Measurements from ENCODE around the gene LRPAP1.
A peak's percentile ranks its signal among the peaks of the same experiment; 100 is the strongest.

LRPAP1 gene

GRCh38 chr4:3485011-3485791 is 47.0 kb downstream of the LRPAP1 start:
- DNase-seq (ENCODE audit: low spot score), result no peak

GRCh38 chr4:3484057-3484973 is 47.9 kb downstream of the LRPAP1 start:
- DNase-seq (ENCODE audit: low spot score), result no peak

GRCh38 chr4:3483471-3483921 is 48.7 kb downstream of the LRPAP1 start:
- no peak for DNase-seq (ENCODE audit: low spot score)

- DNase-seq (ENCODE audit: low spot score), result no peak
Measured at GRCh38 chr4:3482707-3483106, 49.5 kb downstream of the LRPAP1 start.

GRCh38 chr4:3481783-3482393 is 50.3 kb downstream of the LRPAP1 start:
- no peak for DNase-seq (ENCODE audit: low spot score)

GRCh38 chr4:3481113-3481531 is 51.1 kb downstream of the LRPAP1 start:
- DNase-seq (ENCODE audit: low spot score), result no peak

- DNase-seq (ENCODE audit: low spot score), result peak; percentile 79
Measured at GRCh38 chr4:3480528-3481112, 51.6 kb downstream of the LRPAP1 start.

GRCh38 chr4:3479358-3480101 is 52.7 kb downstream of the LRPAP1 start:
- DNase-seq (ENCODE audit: low spot score), result no peak

GRCh38 chr4:3478446-3479357 is 53.5 kb downstream of the LRPAP1 start:
- no peak for DNase-seq (ENCODE audit: low spot score)

- DNase-seq (ENCODE audit: low spot score), result no peak
Measured at GRCh38 chr4:3477750-3478430, 54.3 kb downstream of the LRPAP1 start.

- DNase-seq (ENCODE audit: low spot score), result no peak
Measured at GRCh38 chr4:3476936-3477749, 55.1 kb downstream of the LRPAP1 start.

- DNase-seq (ENCODE audit: low spot score), result no peak
Measured at GRCh38 chr4:3476341-3476747, 55.9 kb downstream of the LRPAP1 start.

- DNase-seq (ENCODE audit: low spot score), result no peak
Measured at GRCh38 chr4:3475713-3476260, 56.4 kb downstream of the LRPAP1 start.

- no peak for DNase-seq (ENCODE audit: low spot score)
Measured at GRCh38 chr4:3475041-3475712, 57.0 kb downstream of the LRPAP1 start.

- DNase-seq (ENCODE audit: low spot score), result no peak
Measured at GRCh38 chr4:3473996-3474765, 58.0 kb downstream of the LRPAP1 start.

GRCh38 chr4:3473181-3473950 is 58.9 kb downstream of the LRPAP1 start:
- DNase-seq (ENCODE audit: low spot score), result no peak

Measured in activated CD4-positive, alpha-beta T cell treated with anti-CD3 and anti-CD28 coated beads, Interleukin-2, Interleukin-4, amounts not matched to agents 100 ng/mL and 50 ng/mL, durations not matched to agents 16 hours and 8 hours (primary cell).